Astrocyte of the spinal cord (primary cell): ENCODE data around the gene GCA.

ENCODE experiments used
- DNase-seq: peaks from one replicate; pipeline ENCODE4 v3.0.0; 2011; ENCODE audit warnings: low read depth, low spot score
- H3K4me3 ChIP-seq: 2 replicates; pipeline ENCODE4 v1.5.1; 2011; ENCODE audit warnings: low read depth, mild to moderate bottlenecking, low read length, moderate library complexity
- in situ Hi-C: cut with HindIII; loops from 2 replicates; pipeline ENCODE4 v1.10.0; 2017; ENCODE audit warnings: low sequenced_read_pairs
- TF ChIP-seq, protein P1 (sequence below): IDR thresholded peaks from 2 replicates; pipeline ENCODE4 v1.5.1; 2012; ENCODE audit warnings: low read depth, mild to moderate bottlenecking, low read length, inconsistent platforms

The GCA gene

DNA sequence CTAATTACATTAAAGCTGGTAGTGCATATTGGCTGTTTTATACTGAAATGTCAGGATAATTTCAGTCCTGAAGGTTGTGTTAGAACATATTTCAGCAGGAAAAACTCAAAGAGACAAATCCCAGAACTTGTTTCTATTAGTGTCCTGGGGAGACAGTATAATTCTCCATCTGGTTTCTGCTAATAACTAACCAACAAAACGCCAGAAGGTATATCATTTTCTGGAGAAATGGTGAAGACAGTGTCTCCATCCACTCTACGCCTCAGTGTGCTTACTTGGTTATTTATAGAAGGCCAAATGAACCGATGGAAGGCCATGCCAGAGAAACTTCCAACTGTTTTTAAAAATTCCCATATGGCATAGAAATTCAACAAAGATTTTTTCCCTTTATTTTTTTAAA is 41.6 kb downstream of the GCA start:
- no peak for DNase-seq
- TF ChIP-seq, protein P1, sequence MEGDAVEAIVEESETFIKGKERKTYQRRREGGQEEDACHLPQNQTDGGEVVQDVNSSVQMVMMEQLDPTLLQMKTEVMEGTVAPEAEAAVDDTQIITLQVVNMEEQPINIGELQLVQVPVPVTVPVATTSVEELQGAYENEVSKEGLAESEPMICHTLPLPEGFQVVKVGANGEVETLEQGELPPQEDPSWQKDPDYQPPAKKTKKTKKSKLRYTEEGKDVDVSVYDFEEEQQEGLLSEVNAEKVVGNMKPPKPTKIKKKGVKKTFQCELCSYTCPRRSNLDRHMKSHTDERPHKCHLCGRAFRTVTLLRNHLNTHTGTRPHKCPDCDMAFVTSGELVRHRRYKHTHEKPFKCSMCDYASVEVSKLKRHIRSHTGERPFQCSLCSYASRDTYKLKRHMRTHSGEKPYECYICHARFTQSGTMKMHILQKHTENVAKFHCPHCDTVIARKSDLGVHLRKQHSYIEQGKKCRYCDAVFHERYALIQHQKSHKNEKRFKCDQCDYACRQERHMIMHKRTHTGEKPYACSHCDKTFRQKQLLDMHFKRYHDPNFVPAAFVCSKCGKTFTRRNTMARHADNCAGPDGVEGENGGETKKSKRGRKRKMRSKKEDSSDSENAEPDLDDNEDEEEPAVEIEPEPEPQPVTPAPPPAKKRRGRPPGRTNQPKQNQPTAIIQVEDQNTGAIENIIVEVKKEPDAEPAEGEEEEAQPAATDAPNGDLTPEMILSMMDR: no peak
- H3K4me3 ChIP-seq: no peak overlapping the region
- in situ Hi-C loops: no loop called here

DNA sequence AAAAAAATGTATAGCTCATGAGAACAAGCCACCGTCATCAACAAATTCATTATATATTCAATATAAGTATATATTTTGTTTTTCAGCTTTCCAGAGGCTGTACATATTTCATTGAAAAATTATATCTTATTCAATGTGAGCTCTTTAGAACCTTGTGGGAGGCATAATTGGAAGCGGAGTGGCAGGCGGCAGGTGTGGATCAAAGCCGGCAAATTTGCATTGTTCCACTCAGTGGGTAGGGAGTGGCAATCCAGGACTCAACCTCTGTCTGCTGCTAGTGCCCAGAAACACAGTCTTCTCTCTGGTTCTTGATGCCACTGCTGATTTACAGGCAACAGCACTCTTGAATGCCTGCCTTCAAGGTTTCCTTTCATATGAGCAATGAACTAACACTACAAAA is 46.9 kb downstream of the GCA start:
- in situ Hi-C loops: no loop called here
- TF ChIP-seq, protein P1: no peak
- no peak for DNase-seq
- H3K4me3 ChIP-seq: no peak overlapping the region

DNA sequence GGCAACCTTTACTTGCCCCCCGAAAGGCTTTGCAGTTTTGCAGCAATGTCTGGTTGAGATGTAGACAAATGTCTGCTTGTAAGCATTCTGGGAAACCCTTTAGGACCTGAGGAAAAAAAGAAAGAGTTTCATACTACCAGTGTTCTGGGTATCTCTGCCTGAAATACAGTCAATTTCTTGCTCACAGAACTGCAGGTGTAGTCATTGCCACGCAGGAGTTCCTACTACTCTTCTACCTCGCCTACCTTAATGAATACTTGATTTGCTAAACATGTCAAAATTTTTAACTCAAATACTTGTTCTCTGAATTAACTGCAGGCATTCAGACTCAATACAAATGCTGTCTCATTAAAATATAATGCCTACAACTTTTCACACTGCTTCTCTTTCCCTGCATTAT is 56.4 kb downstream of the GCA start:
- DNase-seq: no peak
- H3K4me3 ChIP-seq: no peak overlapping the region
- TF ChIP-seq, protein P1: no peak
- in situ Hi-C loops: no loop called here

DNA sequence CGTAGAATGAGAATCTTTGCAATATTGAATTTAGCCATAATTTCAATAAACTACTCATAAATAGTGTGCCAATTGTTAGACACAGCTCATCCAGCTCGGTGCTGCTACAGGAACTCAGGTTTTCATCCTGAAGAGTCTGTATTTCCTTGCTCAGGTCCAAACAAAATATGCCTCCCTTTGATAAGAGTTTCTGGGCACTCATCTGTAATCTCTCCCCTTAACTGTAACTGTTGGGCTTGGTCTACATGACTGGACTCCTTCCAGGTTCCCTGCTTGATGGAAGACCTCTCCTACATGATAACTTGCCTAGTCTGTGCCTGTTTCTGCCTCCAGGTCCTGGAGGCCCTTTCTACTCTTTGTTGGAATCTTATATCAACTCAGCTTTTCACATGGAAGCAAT is 57.9 kb downstream of the GCA start:
- TF ChIP-seq, protein P1: no peak
- DNase-seq: no peak
- H3K4me3 ChIP-seq: no peak overlapping the region
- in situ Hi-C loops: no loop called here

DNA sequence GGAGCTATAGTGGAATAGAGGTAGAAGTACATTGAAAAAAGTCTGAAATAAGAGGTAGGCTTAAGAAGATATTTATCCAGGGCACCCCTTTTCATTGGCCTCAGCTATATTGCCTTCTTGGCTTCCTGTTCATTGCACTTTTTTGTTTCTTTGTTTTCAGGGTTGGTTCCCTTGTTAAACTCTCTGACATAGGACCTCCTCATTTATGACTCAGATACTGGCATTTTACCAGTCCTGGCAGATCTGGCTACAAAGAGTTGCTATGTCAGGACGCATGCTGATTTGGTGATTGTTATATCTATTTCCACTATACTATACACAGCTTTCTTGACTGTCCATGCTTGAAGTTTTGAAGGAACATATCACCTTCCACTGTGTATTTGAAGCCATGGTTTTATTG is 60.0 kb downstream of the GCA start:
- in situ Hi-C loops: no loop called here
- TF ChIP-seq, protein P1: no peak

More for the DNA sequence above, 60.0 kb downstream of the GCA start:
- no peak overlapping the region for H3K4me3 ChIP-seq
- peak; percentile 86 for DNase-seq
